DND-41 (cell line): ENCODE results near the gene ZFPM1.

Experiments
- ATAC-seq: fragments of 200-7000 bp; cut with Tn5 transposase; 3 replicates; pipeline ENCODE4 v1.9.1; 2021; ENCODE audit warnings: low read depth; ENCODE audit not compliant: insufficient read depth
- DNase-seq: peaks from one replicate; pipeline ENCODE4 v3.0.0-alpha.2; 2020
- H2AFZ ChIP-seq: 2 replicates; pipeline ENCODE4 v1.6.0; 2012; ENCODE audit warnings: low read depth, low read length
- H3K27ac ChIP-seq: 2 replicates; pipeline ENCODE4 v1.5.1; 2012; ENCODE audit warnings: low read length, inconsistent platforms
- H3K27me3 ChIP-seq: fragments of 200-600 bp; sonication (generic); 2 replicates; pipeline ENCODE4 v1.6.0; 2012; ENCODE audit warnings: low read length, mild to moderate bottlenecking, inconsistent platforms; ENCODE audit not compliant: insufficient read depth, poor library complexity
- H3K36me3 ChIP-seq: 2 replicates; pipeline ENCODE4 v1.5.1; 2012; ENCODE audit warnings: low read length, inconsistent platforms; ENCODE audit not compliant: insufficient read depth
- H3K4me1 ChIP-seq: 2 replicates; pipeline ENCODE4 v1.5.1; 2012; ENCODE audit warnings: mild to moderate bottlenecking, low read length; ENCODE audit not compliant: insufficient read depth
- H3K4me2 ChIP-seq: 2 replicates; pipeline ENCODE4 v1.6.0; 2012; ENCODE audit warnings: mild to moderate bottlenecking, moderate library complexity, low read length, inconsistent platforms; ENCODE audit not compliant: insufficient read depth
- H3K4me3 ChIP-seq, 2 experiments: fragments of 200-600 bp in 1 of 2; shearing (Covaris generic) in 1 of 2; 2 replicates each; pipeline ENCODE4 v1.5.1; 2012 to 2016; ENCODE audit warnings: inconsistent platforms in 2 of 2, low read length in 2 of 2, mild to moderate bottlenecking in 2 of 2, low read depth in 1 of 2, moderate library complexity in 1 of 2
- H3K79me2 ChIP-seq: 2 replicates; pipeline ENCODE4 v1.6.0; 2012; ENCODE audit warnings: low read length, inconsistent platforms; ENCODE audit not compliant: insufficient read depth
- H3K9ac ChIP-seq: 2 replicates; pipeline ENCODE4 v1.6.0; 2012; ENCODE audit warnings: low read depth, mild to moderate bottlenecking, inconsistent platforms, low read length, moderate library complexity
- H3K9me3 ChIP-seq: 2 replicates; pipeline ENCODE4 v1.5.1; 2012; ENCODE audit warnings: low read length, moderate library complexity, mild to moderate bottlenecking, inconsistent platforms; ENCODE audit not compliant: insufficient read depth, severe bottlenecking
- H4K20me1 ChIP-seq: 2 replicates; pipeline ENCODE4 v1.6.0; 2012; ENCODE audit warnings: low read length; ENCODE audit not compliant: insufficient read depth
- CTCF ChIP-seq: IDR thresholded peaks from 2 replicates; pipeline ENCODE4 v1.5.1; 2012; ENCODE audit warnings: borderline replicate concordance, low read length, moderate library complexity, mild to moderate bottlenecking; ENCODE audit not compliant: poor library complexity, severe bottlenecking; ENCODE audit errors: extremely low read depth
- EZH2 ChIP-seq: IDR thresholded peaks from 3 replicates; pipeline ENCODE4 v1.6.1; 2012; ENCODE audit warnings: borderline replicate concordance, low read depth, mild to moderate bottlenecking, moderate library complexity, low read length, inconsistent platforms; ENCODE audit not compliant: severe bottlenecking

ZFPM1 gene

GRCh38 chr16:88475037-88475436, 22.0 kb downstream of the ZFPM1 start:
- H3K36me3 ChIP-seq = no peaks in the 10 kb centered on the region
- H3K9ac ChIP-seq = no peak overlapping the region
- ATAC-seq = no peak
- DNase-seq = no peak
- no peaks in the 10 kb centered on the region for H3K9me3 ChIP-seq
- TF ChIP-seq CTCF (no peak), EZH2 (no peak)
- H3K27ac ChIP-seq = no peak overlapping the region
- H2AFZ ChIP-seq = no peak overlapping the region
- H4K20me1 ChIP-seq = peaks cover 83% of the 10 kb centered on the region
- no peak overlapping the region for H3K4me2 ChIP-seq
- no peaks in the 10 kb centered on the region for H3K27me3 ChIP-seq
- no peak overlapping the region for H3K4me3 ChIP-seq
- peaks cover 26% of the 10 kb centered on the region for H3K4me1 ChIP-seq
- H3K79me2 ChIP-seq = no peaks in the 10 kb centered on the region

GRCh38 chr16:88476203-88476602, 23.1 kb downstream of the ZFPM1 start:
- no peak for ATAC-seq
- no peak overlapping the region for H3K4me3 ChIP-seq
- no peak for TF ChIP-seq EZH2
- TF ChIP-seq CTCF = no peak
- H3K36me3 ChIP-seq = no peaks in the 10 kb centered on the region
- no peaks in the 10 kb centered on the region for H3K9me3 ChIP-seq
- H3K4me1 ChIP-seq = peaks cover 34% of the 10 kb centered on the region
- no peak overlapping the region for H3K27ac ChIP-seq
- H3K27me3 ChIP-seq = no peaks in the 10 kb centered on the region
- H3K79me2 ChIP-seq = no peaks in the 10 kb centered on the region
- H3K9ac ChIP-seq = no peak overlapping the region
- no peak for DNase-seq
- H2AFZ ChIP-seq = no peak overlapping the region
- peaks cover 86% of the 10 kb centered on the region for H4K20me1 ChIP-seq
- no peak overlapping the region for H3K4me2 ChIP-seq

- no peak overlapping the region for H3K9ac ChIP-seq
- peaks cover 34% of the 10 kb centered on the region for H3K4me1 ChIP-seq
- TF ChIP-seq EZH2 (no peak), CTCF (no peak)
These were observed 23.8 kb downstream of the ZFPM1 start for GRCh38 chr16:88476817-88477397.

More at GRCh38 chr16:88476817-88477397, 23.8 kb downstream of the ZFPM1 start:
- H3K4me3 ChIP-seq = no peak overlapping the region
- no peaks in the 10 kb centered on the region for H3K27me3 ChIP-seq
- H4K20me1 ChIP-seq = peaks cover 87% of the 10 kb centered on the region
- ATAC-seq (no peak), DNase-seq (no peak)
- H3K36me3 ChIP-seq = no peaks in the 10 kb centered on the region
- H3K9me3 ChIP-seq = no peaks in the 10 kb centered on the region
- no peak overlapping the region for H2AFZ ChIP-seq
- no peak overlapping the region for H3K27ac ChIP-seq
- H3K79me2 ChIP-seq = no peaks in the 10 kb centered on the region
- no peak overlapping the region for H3K4me2 ChIP-seq
